Smooth muscle cell (in vitro differentiated cells): ENCODE data around the gene CKS1B. TPM values are rescaled to one million over a fixed set of nuclear protein-coding genes. Genes with fewer than 3 reads are reported as not detected.

ENCODE experiments used
- DNase-seq: peaks from one replicate; lab custom pipeline; 2025; ENCODE audit not compliant: unreplicated experiment; lab: John Stamatoyannopoulos, UW
- H2AFZ ChIP-seq: fragments of 200-600 bp; sonication (generic); 2 replicates; pipeline ENCODE4 v1.6.0; 2016; ENCODE audit warnings: antibody characterized with exemption, low read depth, mild to moderate bottlenecking
- H3F3A ChIP-seq: fragments of 200-600 bp; sonication (generic); 2 replicates; pipeline ENCODE4 v1.6.0; 2017; ENCODE audit warnings: antibody characterized with exemption, low read depth
- H3K27ac ChIP-seq: fragments of 200-600 bp; sonication (generic); 2 replicates; pipeline ENCODE4 v1.5.1; 2016; ENCODE audit warnings: low read depth, mild to moderate bottlenecking
- H3K27me3 ChIP-seq: fragments of 200-600 bp; sonication (generic); 2 replicates; pipeline ENCODE4 v1.6.1; 2016; ENCODE audit warnings: low read depth, mild to moderate bottlenecking
- H3K36me3 ChIP-seq: fragments of 200-600 bp; sonication (generic); 2 replicates; pipeline ENCODE4 v1.5.1; 2016; ENCODE audit warnings: low read depth
- H3K4me1 ChIP-seq: fragments of 200-600 bp; sonication (generic); 2 replicates; pipeline ENCODE4 v1.5.1; 2016; ENCODE audit warnings: low read depth
- H3K4me2 ChIP-seq: fragments of 200-600 bp; sonication (generic); 2 replicates; pipeline ENCODE4 v1.6.0; 2016; ENCODE audit warnings: mild to moderate bottlenecking
- H3K4me3 ChIP-seq: fragments of 200-600 bp; sonication (generic); 2 replicates; pipeline ENCODE4 v1.5.1; 2016; ENCODE audit warnings: mild to moderate bottlenecking
- H3K79me2 ChIP-seq: fragments of 200-600 bp; sonication (generic); 2 replicates; pipeline ENCODE4 v1.6.0; 2016; ENCODE audit warnings: low read depth, mild to moderate bottlenecking
- H3K9ac ChIP-seq: fragments of 200-600 bp; sonication (generic); 2 replicates; pipeline ENCODE4 v1.6.0; 2016; ENCODE audit warnings: low read depth
- H3K9me3 ChIP-seq: fragments of 200-600 bp; sonication (generic); replicated peaks from 2 replicates; pipeline ENCODE4 v1.5.1; 2016; ENCODE audit warnings: low read depth
- H4K20me1 ChIP-seq: fragments of 200-600 bp; sonication (generic); 2 replicates; pipeline ENCODE4 v1.6.0; 2016; ENCODE audit warnings: low read depth
- CTCF ChIP-seq: fragments of 200-600 bp; sonication (generic); IDR thresholded peaks from 2 replicates; pipeline ENCODE4 v1.5.1; 2017; ENCODE audit warnings: borderline replicate concordance, mild to moderate bottlenecking, antibody characterized with exemption; ENCODE audit not compliant: insufficient read depth, poor library complexity, severe bottlenecking
- WGBS: methylation state at CpG from one replicate; pipeline ENCODE4 v1.1.7; 2016; ENCODE audit warnings: low lambda C conversion rate; 5-methylcytosine and 5-hydroxymethylcytosine counted together
- polyA plus RNA-seq: library from polyadenylated mRNA; unstranded; fragments of >200 nt; fragmentation: Nextera tagmentation; extraction: Ambion mirVana; gene quantifications from 2 replicates; pipeline ENCODE4 v1.2.1, GENCODE V29; 2016
- total RNA-seq: library from RNA; depleted of rRNA; stranded (reverse); fragments of >200 nt; gene quantifications from 2 replicates; pipeline ENCODE4 v1.2.3, GENCODE V29; 2014

The CKS1B gene
- total and polyA plus RNA-seq, 2 experiments from 2014 or later = 41.6 to 116 TPM

- Histone ChIP-seq H3K4me3 (peak overlapping the region; percentile 55), H3K36me3 (no peaks in the 10 kb centered on the region), H3K9me3 (no peaks in the 10 kb centered on the region), H4K20me1 (peaks cover 25% of the 10 kb centered on the region), H3K27me3 (no peaks in the 10 kb centered on the region), H3K4me1 (peaks cover 54% of the 10 kb centered on the region), H3F3A (peaks cover 38% of the 10 kb centered on the region), H3K4me2 (peak overlapping the region; percentile 94), H3K27ac (peak overlapping the region; percentile 98), H2AFZ (no peak overlapping the region), H3K79me2 (peaks cover 49% of the 10 kb centered on the region), H3K9ac (peak overlapping the region; percentile 95)
- 7% methylated on average over 3 of the region's 3 CpGs for WGBS
- no peak for DNase-seq
- no peak for TF ChIP-seq CTCF
Measured at GRCh38 chr1:154972213-154972516, 2.3 kb upstream of the CKS1B start.

GRCh38 chr1:154972517-154973343, 1.8 kb upstream of the CKS1B start:
- Histone ChIP-seq H3K36me3 (no peaks in the 10 kb centered on the region), H3K9ac (peak overlapping the region; percentile 95), H3F3A (peaks cover 33% of the 10 kb centered on the region), H4K20me1 (peaks cover 20% of the 10 kb centered on the region), H3K79me2 (peaks cover 49% of the 10 kb centered on the region), H3K9me3 (no peaks in the 10 kb centered on the region), H3K27ac (peak overlapping the region; percentile 98), H3K27me3 (no peaks in the 10 kb centered on the region), H2AFZ (no peak overlapping the region), H3K4me2 (peak overlapping the region; percentile 94), H3K4me3 (peak overlapping the region; percentile 55), H3K4me1 (peaks cover 54% of the 10 kb centered on the region)
- 2% methylated on average over 16 of the region's 18 CpGs for WGBS
- no peak for TF ChIP-seq CTCF
- DNase-seq = peak; percentile 39

GRCh38 chr1:154973344-154974101, 958 bp upstream of the CKS1B start:
- peak; percentile 87 for DNase-seq
- 2% methylated on average over 37 of the region's 37 CpGs for WGBS
- Histone ChIP-seq H3K79me2 (peaks cover 49% of the 10 kb centered on the region), H3K4me1 (peaks cover 53% of the 10 kb centered on the region), H3K9ac (peak overlapping the region; percentile 95), H4K20me1 (peaks cover 12% of the 10 kb centered on the region), H3K27ac (peak overlapping the region; percentile 98), H2AFZ (no peak overlapping the region), H3K4me3 (peak overlapping the region; percentile 55), H3K27me3 (no peaks in the 10 kb centered on the region), H3F3A (peaks cover 33% of the 10 kb centered on the region), H3K9me3 (no peaks in the 10 kb centered on the region), H3K36me3 (no peaks in the 10 kb centered on the region), H3K4me2 (peak overlapping the region; percentile 94)
- TF ChIP-seq CTCF = peak; percentile 0
